Renal pelvis (tissue), 4 donors: Measurements from ENCODE around the gene GLDN. TPM values are rescaled to one million over a fixed set of nuclear protein-coding genes. Genes with fewer than 3 reads are reported as not detected.

Source experiments
- DNase-seq: peaks from one replicate; pipeline ENCODE4 v3.0.0-alpha.2; 2013
- polyA plus RNA-seq, 3 donors: library from polyadenylated mRNA; unstranded; fragments of 120-200 nt; gene quantifications; one replicate each; pipeline ENCODE4 v1.2.1, GENCODE V29; 2013; ENCODE audit not compliant: insufficient read length in 3 of 3

GLDN gene
- polyA plus RNA-seq, 3 donors: 0.11 to 0.21 (median 0.16) TPM

DNA sequence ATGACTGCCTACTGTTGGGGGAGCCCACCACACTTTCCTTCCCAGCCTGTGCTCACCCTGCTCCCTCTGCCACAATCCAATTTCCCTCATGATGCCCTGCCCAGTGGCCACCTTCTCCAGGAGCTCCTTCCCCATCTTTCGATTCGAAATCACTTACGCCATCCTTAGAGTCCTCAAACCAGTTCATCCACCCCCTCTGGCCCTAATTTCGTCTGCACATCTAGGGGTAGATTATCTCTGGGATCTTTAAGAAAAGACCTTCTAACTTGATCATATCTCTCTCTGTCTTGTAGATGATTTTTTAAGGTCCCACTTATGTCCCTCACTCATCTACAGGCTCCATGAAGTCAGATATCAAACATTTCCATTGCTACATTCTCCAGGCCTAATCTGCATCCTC lies 20.1 kb upstream of the GLDN start:
- DNase-seq: no peak

DNA sequence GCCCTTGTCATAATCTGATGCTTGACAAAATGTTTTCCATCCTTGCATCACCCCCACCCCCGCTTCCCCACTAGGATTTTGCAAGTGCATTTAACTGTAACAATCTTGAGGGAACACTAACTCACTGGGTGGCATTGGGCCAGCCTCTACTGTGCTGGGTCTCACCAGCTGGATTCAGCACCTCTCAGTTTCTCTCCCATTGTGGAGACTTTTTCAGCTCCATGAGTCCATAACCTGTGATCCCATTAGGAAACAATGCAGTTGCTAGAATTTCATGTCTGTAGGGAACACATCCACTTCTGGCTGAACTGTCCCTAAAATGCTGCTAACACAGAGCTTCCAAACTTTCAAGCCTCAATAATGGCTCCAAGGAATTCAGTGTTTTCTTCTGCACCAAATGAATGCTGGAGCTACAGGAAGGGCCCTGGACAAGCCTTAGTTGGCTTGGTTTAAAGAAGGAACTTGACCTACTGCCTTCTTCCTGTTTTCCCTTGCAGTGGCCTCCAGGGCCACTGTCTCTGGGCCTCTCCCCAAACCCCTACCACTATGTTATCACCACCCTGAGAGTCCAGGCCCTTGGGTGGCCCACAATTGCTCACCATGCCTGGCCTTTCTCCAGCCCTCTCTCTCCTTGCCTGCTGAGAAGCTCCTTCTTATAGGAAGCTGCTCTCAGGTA lies 18.7 kb upstream of the GLDN start:
- no peak for DNase-seq

DNA sequence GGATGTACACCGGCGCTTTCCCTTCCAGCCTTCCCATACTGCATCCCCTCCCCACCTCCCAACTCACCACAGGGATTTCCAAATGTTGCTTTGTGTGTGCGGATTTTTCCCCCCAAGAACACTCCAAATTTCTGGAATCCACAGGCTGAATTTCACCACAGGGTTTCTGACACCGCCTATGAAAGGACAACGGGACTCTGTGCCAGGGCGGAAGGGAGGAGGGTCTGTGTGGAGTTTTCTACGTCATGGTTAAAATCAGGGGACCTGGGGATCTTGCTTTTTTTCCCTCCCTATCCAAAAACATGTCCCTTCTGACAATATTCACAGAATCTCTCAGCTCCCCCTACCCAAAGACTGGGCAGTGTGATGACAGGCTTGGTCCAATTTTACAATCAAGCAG lies 17.7 kb upstream of the GLDN start:
- no peak for DNase-seq

DNA sequence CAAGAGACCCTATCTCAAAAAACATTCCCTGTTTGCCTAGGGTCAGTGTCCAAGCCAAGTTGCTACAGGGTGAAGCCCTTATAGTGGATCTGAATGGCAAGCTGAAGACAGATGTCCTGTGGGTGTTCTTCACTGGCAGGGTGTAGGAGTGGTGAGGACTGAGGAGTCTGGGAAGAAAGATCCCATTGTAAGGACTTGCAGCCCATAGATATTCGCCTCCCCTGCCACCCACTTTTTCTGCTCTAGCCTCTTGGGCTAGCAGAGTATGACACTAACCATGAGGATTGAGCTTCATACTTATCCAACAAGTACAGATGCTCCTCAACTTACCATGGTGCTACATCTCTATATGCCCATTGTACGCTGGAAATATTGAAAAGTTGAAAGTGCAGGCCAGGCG lies 16.3 kb upstream of the GLDN start:
- no peak for DNase-seq

DNA sequence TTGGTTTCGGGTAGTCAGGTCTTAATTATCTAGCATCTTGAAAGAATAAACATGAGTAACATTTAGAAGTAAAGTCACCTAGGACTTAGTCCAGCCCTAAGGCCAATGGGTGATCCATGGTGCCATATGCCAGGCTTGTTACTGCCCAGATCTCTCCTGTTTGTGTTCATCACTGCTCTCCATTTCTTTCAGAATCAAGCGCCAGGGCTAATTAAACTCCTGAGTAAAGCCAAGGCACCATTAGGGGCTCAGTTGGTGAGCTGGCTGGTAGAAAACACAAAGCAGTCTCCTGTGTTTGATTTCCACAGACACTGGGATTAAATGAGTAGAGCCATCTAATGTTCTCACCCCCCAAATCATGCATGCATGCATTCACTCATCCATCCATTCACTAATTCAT lies 14.4 kb upstream of the GLDN start:
- no peak for DNase-seq

DNA sequence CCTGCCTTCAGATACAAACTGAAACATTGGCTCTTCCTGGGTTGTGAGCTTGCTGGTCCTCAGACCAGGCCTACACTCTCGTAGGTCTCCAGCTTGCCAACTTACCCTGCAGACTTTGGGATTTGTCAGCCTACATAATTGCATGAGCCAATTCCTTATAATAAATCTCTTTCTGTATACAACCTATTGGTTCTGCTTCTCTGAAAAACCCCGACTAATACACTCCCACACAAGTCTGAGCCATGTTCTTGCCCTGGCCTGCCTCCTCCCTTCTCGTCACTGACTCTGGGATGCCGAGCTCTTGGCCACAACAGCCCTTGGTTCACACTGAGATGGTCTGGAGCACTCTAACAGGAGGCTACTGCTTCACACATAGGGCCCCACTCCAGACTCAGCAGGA lies 12.5 kb upstream of the GLDN start:
- DNase-seq: no peak

DNA sequence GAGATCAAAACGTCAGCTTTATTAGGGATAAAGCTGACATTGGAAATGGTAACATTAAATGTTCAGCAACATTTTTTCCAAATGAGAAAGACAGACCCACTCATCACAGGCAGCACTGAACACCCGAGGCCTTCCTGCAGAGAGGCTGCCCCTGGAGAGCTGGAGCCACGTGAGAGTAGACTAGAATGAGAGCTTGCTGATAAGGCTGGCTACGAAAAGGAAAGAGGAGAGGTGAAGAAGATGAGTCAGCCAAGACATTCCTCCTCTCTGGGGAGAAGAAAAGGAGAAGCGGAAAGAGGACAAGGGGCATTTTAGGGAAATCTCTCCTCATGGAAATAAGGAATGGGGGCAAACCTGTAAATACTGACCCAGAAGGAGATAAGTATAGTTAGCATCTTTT lies 10.3 kb upstream of the GLDN start:
- no peak for DNase-seq

DNA sequence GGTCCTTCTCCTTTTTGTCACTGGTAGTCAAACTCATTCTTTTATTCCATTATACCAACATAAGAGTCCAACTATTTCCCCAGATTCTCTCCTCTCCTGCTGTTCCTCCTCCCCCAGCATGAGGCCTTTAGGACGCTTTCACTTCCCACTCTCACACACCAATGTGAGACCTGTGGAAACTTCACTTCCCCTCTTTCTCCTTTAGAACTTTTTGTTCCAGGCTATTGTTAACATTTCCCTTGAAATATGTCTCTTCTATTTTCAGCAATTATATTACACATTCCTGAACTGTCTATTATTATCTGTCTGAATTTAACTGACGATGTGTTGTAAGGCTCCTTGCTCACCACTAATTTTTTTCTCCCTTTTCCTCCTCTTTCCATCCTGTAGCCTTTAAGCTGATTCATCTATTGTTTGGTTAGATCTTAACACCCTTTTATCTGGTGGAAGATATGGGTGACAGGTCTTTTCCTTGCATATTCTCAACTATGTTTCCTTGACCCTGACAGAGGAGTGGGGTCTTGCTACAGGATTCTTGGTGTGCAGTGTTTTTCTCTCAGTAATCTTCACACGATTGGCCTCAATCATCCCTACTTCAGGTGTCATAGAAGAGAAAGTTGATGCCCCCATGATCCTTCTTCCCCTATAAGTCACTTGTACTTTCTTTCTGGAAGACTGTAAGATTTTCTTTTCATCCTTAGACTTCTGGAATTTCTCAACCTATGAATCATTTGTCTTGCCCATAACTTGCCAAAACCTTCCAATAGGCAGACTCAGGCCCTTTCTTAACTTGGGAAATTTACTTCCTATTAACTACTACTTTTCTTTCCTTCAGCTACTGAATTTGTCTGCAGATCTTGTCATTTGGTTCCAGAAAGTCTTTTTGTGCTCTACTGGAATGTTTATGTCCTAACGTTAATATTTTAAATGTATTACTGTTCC lies 9.0 kb upstream of the GLDN start:
- DNase-seq: no peak

DNA sequence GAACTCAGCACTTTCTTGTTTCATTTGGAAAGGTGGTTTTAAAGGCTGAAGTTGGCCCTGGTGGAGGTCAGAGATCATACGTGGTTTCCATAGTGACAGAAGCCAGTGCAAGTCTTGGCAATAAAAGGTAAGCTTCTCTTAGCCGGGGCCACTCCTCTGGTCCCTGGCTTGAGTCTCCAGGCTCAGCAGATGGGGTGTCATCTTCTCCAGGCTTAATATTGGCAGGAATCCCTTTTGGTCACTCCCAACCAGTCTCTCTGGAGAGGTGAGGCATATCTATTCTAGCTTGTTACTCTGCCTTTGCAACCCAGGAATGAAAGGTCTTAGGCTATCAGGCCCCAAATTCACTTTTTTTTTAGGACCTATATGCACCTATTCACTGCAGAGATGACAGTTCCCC lies 7.9 kb upstream of the GLDN start:
- DNase-seq: no peak

DNA sequence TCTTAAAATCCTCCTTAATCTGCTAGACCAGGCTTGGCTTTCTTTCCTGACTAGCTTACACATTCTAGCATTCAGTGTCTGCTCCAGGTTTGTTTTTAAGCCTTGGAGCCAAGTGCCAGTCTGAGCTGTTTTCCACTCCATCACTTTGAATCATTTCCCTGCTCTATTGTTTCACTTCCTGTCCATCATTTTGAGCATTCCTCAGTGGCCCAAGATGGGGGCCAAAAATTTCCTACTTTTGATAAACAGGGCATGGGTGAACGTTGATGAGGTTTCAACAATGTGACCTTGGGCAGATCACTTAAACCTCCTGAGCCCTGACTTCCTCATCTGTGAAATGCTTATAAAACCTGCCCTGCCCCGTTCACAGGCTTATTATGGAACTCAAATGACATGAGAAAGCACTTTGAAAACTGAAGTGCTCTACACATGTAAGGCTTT lies 7.4 kb upstream of the GLDN start:
- no peak for DNase-seq

DNA sequence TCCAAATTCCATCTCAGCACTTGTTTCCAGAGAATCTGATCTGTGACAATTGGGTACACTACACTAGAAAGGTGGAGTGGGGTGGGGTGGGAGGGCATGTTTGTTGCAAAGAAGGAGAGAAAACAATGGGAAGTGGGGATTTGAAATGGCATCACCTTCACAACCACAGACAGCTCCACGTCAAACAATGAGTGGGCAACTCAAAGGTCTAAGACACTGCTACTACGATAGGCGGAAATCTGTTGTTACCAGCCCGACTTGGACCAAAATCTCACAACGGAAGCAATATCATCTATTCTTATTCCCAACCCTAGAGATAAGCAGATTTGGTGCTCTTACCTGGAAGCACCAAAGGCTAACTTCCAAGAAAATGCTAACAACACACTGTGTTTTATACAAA lies 6.4 kb upstream of the GLDN start:
- no peak for DNase-seq

DNA sequence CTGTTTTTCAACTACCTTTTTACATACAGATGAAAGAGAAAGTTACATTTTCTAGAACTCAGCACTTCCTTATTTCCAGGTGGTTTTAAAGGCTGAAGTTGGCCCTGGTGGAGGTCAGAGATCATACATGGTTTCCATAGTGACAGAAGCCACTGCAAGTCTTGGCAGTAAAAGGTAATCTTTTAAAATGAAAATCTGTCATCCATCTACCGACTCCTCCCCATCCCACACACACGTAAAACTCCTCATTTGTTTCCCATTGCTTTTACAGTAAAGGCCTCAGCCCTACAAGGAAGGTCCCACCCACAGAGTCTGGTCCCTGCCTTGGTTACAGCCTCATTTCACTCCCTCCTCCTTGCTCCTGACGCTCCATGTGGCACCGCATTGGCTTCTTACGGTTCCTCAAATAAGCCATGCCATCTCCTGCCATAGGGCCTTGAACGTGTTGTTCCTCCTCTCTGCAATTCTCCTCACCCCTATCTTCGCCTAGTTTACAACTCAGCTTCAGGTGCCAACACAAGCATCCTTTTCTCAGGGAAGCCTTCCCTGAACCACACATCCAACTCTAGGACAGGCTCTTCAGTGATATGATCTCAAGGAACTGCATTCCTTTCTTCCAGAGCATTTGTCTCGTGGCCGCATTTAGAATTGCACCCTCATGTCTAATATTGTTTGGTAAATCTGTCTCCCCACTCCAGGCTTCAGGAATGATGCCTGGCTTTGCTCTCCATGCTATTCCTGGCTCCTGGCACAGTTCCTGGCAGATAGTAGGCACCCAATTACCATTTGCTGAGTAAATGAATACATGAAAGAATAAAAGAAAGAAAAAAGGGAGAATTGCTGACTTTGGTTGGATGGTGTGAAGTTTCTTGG lies 5.7 kb upstream of the GLDN start:
- no peak for DNase-seq

DNA sequence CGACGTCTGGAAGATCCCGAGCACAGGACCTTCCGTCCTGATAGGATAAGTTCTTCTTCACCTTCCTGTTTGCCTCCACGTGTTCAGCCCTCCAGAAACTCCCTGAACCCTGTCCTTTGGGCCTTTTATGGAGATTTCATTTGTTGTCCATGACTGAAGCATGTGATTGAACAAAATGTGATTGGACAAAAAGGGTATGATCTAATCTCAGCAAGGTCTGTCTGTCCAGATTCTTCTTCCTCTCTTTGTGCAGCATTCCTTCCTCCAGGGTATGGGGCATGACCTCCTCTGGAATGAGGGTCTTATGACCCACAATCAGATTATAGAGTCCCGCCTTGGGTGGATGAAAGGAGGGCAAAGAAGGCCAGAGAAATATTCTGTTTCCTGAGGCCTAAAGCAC lies 3.0 kb upstream of the GLDN start, which contains the start of gene CYP19A1:
CYP19A1 (minus strand) TSS at position 101 of the 400 bp plus-strand sequence. CDS start 95,684 bp downstream, outside the sequence.
- DNase-seq: no peak

DNA sequence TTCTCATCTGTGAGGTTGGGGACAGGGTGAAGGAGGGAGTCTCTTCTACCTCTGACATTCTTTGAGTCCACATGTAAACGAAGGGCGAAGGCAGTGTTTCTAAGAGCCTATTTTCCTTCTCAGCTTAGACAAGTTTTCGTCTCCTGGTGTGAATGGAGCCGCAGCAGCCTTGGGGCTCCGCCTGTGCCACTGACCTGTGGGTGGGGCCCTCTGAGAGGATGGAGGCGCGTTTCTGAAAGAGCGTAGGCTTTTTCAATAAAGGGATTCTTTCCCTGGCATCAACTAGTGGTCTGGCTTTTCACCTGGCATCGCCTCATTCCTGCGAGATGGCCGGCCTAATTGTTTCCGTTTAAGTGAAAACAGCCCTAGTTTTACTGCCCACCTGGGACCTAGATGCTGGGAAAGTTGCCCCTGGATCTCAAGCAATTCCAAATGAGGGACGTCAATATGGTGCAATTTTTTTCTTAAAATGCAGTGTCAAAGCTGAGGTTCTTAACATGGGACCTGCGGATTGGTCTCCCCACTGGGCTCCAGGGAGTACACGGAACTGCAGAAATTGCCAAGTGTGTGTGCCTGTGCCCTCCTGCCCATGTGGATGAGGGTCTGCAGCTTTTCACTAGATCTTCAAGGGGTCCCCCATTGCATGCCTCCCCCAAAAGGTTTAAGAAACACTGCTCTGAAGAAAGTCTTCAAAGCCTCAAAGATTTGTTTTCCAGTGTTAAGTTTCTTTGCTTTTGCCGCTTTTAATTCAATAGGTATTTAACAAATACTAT lies 958 bp downstream of the GLDN start:
- no peak for DNase-seq

DNA sequence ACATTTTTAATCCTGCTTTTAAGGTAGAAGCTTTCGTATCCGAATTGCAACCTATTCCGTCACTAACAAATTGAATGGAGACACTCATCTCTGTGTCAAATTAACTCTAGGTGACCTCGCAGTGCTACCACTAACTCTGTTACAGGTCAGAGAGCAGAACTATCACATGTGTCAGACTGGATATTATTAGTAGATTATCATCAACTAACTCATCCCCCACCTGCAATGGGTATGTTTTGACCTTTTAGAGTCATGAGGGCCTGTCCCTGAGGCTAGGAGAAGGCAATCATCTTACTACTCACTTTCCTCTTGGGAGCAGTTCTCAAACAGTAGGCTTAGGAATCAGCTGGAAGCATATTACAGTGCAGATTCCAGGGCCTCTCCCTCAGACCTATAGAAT lies 2.0 kb downstream of the GLDN start:
- DNase-seq: no peak

DNA sequence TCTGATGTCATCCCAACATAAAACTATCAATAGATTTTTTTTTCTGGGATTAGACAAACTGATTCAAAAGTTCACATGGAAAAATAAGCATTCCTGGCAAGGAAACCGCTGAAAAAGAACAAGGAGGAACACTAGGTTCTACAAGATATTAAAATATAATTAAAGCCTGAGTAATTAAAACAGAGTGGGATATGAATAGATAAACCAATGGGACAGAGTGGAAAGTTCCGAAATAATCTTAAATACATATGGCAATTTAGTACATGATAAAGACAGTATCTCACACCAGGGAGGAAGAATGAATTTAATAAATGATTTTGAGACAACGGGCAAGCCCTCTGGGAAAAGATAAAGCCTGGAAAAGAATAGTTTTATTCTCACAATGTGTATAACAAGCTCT lies 4.7 kb downstream of the GLDN start:
- DNase-seq: no peak

DNA sequence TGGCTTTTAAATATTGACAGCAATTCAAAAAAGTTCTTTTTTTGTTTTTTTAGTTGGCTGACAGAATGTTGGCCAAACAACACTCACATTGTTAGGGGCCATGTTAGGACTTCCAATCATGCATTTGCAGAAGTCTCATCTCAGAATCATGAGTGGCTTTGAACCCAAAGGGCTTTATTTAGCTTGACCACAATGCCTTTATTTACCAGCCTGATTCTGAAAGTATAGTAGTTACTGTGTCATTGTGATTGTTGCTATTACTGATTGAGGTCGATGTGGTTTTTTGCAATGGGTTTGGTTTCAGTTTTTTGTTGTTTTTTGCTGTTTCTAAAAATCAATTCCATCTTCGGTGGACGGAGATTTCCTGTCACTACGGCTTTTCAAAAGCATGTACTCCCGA lies 7.2 kb downstream of the GLDN start:
- DNase-seq: no peak

DNA sequence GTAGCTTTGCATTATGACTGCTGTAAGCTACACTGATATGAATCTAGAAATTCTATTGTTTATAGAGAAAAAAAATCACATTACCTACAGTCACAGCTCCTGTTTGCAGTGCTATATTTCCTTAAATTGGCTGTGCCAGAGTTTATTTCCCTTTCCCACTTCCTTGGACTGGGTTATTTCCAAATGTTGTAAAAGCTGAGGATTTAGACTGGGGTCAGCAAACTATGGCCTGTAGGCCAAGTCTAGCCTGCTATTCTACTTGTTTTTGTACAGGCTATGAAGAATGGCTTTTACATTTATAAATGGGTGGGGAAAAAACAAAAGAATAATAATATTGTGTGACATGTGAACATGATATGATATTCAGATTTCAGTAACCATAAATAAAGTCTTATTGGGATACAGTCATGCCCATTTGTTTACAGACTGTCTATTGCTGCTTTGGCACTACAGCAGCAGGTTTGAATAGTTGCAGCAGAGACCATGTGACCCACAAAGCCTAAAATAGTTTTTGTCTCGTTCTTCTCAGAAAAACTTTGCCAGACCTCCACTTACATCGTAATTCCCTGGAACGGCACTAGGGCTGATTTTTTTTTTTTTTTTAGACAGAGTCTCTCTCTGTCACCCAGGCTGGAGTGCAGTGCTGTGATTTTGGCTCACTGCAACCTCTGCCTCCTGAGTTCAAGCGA lies 7.8 kb downstream of the GLDN start:
- no peak for DNase-seq

DNA sequence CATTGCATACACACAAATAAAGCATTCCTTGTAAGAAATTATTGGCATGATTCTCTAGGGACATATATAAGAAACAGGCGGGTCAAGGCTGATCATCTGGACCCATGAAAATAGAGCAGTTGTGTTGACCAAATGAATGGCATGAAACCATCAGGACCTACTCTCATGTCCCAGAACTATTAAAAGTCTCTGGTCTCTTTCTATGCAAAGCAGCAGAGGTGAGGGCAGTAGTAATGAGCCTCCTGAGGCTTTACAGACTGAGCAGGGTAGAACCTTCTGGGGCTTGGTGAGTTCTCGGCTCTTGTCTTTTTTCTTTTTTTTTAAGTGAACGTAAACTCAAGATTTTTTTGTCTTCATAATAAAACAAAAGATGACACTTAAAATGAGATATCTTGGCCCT lies 9.3 kb downstream of the GLDN start:
- no peak for DNase-seq

DNA sequence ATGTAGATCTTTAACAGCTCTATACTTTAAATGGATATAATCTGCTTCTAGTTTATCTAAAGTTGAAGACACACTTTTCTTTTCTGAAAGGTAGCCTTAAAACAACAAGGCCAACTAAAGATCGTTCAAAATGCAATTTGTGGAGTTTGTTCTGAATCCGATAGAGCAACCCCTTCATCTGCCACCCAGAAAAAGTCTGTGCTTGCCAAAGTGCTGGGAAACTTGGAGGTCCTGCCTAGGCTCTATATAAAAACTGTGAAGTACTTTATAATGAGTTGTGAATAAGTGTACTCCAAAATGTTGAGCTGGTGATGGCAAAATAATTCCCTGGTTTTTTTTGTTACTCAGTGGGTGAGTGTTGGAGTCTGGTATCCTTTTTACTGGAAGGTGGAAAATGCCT lies 12.5 kb downstream of the GLDN start:
- no peak for DNase-seq

DNA sequence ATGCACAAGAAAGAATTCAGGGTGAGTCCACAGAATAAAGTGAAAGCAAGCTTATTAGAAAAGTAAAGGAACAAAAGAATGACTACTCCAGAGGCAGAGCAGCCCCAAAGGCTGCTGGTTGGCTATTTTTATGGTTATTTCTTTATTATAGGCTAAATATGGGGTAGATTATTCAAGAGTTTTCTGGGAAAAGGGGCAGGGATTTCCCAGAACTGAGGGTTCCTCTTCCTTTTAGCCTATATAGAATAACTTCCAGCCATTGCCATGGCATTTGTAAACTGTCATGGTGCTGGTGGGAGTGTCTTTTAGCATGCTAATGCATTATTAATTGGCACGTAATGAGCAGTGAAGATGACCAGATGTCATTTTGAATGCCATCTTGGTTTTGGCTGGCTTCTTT lies 13.6 kb downstream of the GLDN start:
- no peak for DNase-seq
